HG03175 (cell line): ENCODE measurements around the gene CENPP.

Experiments
- ATAC-seq: cut with Tn5 transposase; IDR thresholded peaks from one replicate; pipeline ENCODE4 v1.9.1; 2021; ENCODE audit warnings: mild to moderate bottlenecking, moderate library complexity; ENCODE audit not compliant: unreplicated experiment

CENPP gene

GRCh38 chr9:92633614-92634278, 308.0 kb downstream of the CENPP start:
- no peak for ATAC-seq

DNA sequence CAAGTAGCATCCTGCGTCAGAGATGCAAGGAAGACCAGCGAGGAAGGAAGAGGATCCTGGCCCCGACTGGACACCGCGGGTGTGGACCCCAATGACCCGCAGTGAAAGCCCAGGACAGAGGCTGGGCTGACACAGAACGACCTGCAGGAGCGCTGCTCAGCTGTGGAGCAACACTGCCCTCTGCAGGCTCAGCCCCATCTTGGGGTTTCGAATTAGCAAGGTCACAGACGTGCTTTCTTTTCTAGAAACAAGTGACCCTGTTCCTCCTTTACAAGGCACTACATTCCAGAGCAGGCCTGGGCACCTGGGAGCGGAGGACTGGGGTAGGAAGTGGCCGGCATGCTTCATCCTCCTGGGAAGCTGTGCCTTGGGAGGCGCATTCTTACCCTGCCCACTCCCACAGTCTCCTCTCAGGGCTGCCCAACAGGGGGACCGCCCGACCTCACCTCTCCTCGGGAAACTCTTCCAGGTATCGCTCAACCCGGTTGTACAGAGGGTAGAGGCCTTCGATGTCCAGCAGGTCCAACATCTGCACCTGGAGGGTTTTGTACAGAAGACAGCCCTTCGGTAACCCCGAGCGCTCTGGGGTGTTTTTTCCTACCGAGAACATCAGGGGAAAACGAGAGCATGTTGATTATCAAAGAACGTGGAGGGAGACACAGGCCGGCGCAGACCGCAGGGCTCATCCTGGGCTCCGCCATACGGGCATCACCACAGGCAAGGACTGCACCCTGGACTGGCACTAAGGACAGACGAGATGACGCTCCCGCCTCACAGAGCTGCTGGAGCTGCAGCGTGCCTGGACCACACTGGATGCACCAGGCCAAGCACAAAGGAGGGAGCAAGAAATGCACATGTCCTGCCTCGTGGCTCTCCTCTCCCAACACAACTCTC, 309.2 kb downstream of the CENPP start:
- no peak for ATAC-seq

GRCh38 chr9:92635760-92636159, 310.0 kb downstream of the CENPP start:
- ATAC-seq, result no peak

GRCh38 chr9:92636627-92637026, 310.9 kb downstream of the CENPP start:
- no peak for ATAC-seq

DNA sequence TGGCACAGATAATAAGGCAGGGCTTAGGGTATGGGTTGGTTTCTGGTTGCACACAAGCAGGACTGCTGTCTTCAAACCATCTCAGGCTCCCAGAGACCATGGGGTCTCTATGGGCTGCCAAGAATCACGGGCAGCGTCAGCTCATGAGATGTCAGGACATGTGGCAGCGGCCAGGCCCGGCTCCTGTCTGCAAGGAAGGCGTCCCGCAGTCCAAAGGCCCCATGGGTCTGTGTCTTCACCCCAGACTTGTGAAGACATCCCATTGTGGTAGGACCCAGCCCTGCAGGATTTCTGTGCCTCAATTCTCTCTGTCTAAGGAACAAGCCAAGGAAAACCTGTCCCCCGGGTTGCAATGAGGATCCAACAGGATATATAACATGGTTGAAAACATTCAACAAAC, 311.6 kb downstream of the CENPP start:
- ATAC-seq, result no peak

DNA sequence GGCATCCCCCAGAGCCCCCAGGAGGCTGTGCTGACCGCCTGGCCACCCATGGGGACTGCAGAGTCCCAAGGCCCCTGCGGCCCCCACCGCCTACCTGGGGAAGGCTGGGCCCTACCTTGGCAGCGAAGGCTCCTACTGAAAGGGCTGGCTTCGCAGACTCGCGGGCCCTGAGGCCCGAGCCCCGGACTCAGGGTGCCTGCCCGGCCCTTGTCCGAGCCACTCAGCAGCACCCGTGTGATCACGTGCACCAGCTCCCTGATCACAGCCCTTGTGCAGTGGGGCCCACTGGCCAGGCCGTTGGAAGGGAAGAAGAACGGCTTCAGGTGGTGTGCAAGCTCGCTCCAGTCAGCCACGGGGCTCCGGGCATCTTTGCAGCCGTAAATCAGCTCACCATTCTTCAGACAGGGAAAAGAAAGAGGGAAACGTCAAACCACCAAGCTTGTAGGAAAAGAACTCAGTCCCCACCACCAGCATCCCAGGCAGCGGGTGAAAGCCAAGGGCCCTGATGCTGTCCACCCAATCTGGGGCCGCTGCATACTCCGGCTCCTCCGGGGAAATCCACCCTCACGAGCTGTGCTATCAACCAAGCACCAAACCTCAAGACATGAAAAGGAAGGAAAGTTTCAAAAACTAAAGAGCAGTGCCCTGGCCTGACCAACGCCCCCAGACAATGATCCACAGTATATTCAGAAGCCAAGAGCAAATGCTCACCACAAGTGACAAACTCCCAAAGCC, 312.3 kb downstream of the CENPP start:
- ATAC-seq, result no peak

- ATAC-seq, result no peak
These were observed 312.9 kb downstream of the CENPP start for GRCh38 chr9:92638621-92639101.

DNA sequence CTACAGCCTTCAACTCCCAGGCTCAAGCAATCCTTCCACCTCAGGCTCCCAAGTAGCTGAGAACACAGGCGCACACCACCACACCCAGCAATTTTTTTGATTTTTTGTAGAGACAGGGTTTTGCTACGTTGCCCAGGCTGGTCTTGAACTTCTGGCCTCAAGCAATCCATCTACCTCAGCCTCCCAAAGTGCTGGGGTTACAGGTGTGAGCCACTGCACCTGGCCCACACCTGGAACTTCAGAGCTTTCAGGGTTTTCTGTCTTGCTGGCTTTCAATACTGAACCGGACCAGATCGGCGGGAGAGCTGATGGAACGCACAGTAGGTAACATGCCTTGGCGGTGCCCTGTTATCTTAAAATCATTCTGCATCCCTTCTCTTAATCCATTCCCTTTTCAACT, 313.4 kb downstream of the CENPP start:
- ATAC-seq, result no peak

GRCh38 chr9:92639791-92640271, 314.1 kb downstream of the CENPP start:
- ATAC-seq, result no peak

DNA sequence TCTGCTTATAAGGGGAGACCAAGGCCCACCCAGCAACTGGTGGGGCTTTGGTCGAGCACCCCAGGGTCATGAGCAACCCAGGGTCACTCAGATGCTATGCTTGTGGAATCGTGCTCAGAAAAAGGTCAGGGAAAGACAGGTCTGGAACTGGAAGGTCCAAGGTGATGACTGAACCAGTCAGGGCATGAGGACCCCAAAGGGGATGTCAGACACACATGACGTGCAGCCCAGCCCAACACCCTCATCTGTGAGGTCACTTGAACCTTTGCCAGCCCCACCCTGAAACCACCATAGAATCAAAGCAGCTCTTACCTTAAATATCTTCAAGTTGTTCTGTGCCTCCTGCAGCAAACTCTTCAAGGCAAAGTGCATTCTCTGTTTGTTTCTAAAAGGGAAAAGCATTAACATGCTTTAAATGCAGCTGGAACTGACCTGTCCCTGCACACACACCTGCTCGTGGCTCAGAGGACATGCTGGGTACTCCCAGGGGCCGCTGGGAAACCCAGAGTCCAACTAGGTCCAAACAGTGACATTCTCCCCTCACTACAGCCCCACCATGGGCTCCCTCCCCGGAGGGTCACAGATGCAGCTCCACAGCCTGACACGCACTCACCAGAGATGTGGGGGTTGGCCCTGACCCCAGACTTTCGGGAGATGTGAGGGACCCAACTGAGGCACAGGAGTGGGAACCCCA, 314.8 kb downstream of the CENPP start:
- no peak for ATAC-seq

GRCh38 chr9:92641092-92641809, 315.5 kb downstream of the CENPP start:
- no peak for ATAC-seq

DNA sequence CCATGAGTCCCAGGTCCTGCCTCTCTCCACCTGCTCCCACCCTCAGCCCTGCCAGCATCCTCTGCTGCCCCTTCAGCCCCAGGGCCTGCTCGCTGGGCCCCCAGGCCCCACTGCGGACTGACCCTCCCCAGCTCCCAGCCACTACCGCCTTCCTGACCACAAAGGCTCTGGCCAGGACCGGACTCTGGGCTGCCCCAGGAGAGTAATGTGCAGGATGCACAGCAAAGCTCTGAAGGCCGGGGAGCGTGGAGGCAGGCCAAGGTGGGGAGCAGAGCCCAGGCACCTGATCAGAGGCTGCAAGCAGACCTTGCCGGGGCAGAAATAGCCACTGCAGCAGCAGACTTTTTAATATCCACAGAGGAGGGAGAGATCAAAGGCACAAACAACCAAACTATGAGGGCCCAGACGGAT, 316.3 kb downstream of the CENPP start:
- ATAC-seq, result no peak

GRCh38 chr9:92642564-92642963, 316.8 kb downstream of the CENPP start:
- ATAC-seq, result no peak

GRCh38 chr9:92644278-92644677, 318.5 kb downstream of the CENPP start:
- ATAC-seq, result no peak

DNA sequence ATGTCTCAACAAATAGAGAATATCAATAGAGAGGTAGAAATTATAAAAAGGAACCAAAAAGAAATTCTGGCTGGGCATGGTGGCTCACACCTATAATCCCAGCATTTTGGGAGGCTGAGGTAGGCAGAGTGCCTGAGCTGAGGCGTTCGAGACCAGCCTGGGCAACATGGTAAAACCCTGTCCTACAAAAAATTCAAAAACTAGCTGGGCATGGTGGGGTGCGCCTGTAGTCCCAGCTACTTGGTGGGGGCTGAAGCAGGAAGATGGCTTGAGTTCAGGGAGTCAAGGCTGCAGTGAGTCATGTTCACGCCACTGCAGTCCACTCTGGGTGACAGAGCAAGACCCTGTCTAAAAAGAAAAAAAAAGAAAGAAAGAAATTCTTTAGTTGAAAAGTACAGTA, 319.3 kb downstream of the CENPP start:
- no peak for ATAC-seq

DNA sequence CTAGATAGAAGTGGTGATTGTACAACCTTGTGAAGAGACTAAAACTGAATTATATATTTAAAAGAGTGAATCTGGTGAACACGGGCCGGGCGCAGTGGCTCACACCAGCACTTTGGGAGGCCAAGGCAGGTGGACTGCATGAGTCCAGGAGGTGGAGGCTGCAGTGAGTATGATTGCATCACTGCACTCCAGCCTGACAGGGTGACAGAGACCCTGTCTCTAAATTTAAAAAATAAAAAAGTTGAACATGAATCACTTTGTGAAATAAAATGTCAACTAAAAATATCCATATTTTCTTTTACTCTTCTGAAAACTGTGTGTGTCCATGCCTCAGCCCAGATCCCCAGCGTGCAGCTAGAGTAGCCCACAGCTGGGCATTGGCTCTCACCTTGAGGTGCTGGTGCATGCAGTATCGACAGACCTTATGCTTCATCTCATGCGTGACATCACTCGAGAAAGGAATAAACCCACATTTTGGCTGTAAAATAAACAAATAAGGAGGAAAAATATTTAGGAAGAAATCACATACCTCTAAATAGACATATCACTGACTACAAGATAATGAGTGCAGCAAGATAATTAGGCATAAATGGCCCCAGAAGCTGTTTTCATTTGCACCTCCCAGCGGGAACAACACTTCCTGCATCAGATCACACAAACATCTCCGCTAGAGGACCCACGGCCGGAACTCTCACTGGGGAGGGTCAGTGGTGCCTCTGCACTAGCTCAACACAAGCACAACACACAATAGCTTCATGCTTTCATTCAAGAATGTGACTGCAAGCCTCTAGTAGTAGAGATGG, 322.1 kb downstream of the CENPP start:
- no peak for ATAC-seq

DNA sequence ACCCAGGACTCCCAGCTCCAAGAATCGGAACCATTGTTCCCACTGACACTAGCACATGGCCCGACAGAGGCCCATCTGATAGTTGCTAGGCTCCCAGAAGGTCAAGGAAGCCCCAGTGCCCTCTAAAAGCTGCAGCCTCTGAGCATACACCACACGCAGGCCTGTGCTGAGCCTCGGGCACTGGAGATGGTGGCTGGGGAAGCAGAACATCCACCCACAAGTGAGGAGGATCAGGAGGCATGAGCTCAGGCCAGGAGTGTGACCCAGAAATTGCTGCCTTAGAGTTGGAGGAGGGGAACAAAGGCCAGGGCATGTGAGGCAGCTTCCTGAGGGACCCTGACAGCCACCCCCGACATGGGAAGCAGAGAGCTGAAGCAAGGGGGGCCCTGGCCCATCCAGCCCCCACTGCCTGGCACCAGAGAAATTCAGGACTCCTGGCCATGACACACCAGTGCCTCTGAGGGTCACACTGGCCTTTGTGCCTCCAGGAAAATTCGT, 322.8 kb downstream of the CENPP start:
- no peak for ATAC-seq

DNA sequence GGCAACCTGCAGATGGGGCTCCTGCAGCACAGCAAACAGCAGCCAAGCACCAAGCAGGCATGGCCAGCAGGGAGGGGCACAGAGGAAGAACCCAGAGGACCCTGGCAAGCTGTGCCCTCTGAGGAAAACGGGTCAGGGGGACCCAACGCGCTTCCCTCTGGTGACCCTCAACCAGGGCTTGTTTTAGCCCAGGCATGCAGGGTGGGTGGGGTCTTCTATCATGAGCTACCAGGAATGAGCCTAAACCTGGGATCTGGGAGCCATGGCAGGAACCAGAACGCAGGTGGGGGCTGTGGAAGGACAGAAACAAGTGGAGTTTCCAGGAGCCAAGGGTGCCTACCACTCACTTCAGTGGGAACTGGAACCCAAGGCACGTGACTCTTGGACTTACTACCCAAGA, 323.3 kb downstream of the CENPP start:
- ATAC-seq, result no peak

GRCh38 chr9:92650296-92650695, 324.5 kb downstream of the CENPP start:
- no peak for ATAC-seq
